ENCODE measurements around the gene DOK7.

GRCh38 chr4:3521621-3522325 lies 58.7 kb downstream of the DOK7 start:
- no peak for TF ChIP-seq CTCF (IDR thresholded peaks at IDR 0.05)
- no peak for TF ChIP-seq POLR2A (IDR thresholded peaks at IDR 0.05)
- no peak for TF ChIP-seq POLR2AphosphoS5 (IDR thresholded peaks at IDR 0.05)

Data from breast epithelium (tissue), 3 donors.